Suprapubic skin (tissue), 4 donors: ENCODE results near the gene KHDC4.

Experiments
- EP300 ChIP-seq: sonication (generic); formaldehyde crosslinking; IDR thresholded peaks from one replicate; pipeline ENCODE4 v1.6.1; 2017; ENCODE audit warnings: antibody characterized with exemption
- POLR2A ChIP-seq, 2 donors: fragments of 450-650 bp; IDR thresholded peaks; one replicate each; pipeline ENCODE4 v1.6.1; 2017; ENCODE audit warnings: antibody characterized with exemption in 2 of 2, mild to moderate bottlenecking in 2 of 2, moderate library complexity in 2 of 2
- POLR2AphosphoS5 ChIP-seq, 3 donors: sonication (generic); formaldehyde crosslinking; IDR thresholded peaks; one replicate each; pipeline ENCODE4 v1.6.1; 2017; ENCODE audit warnings: antibody characterized with exemption in 3 of 3
- TF ChIP-seq, protein P1 (sequence below), 2 donors: fragments of 200-600 bp in 1 of 2; fragments of 450-650 bp in 1 of 2; sonication (generic) in 1 of 2; IDR thresholded peaks; one replicate each; pipeline ENCODE4 v1.5.1; 2016 to 2019; ENCODE audit warnings: antibody characterized with exemption in 2 of 2, mild to moderate bottlenecking in 1 of 2, moderate library complexity in 1 of 2

DNA sequence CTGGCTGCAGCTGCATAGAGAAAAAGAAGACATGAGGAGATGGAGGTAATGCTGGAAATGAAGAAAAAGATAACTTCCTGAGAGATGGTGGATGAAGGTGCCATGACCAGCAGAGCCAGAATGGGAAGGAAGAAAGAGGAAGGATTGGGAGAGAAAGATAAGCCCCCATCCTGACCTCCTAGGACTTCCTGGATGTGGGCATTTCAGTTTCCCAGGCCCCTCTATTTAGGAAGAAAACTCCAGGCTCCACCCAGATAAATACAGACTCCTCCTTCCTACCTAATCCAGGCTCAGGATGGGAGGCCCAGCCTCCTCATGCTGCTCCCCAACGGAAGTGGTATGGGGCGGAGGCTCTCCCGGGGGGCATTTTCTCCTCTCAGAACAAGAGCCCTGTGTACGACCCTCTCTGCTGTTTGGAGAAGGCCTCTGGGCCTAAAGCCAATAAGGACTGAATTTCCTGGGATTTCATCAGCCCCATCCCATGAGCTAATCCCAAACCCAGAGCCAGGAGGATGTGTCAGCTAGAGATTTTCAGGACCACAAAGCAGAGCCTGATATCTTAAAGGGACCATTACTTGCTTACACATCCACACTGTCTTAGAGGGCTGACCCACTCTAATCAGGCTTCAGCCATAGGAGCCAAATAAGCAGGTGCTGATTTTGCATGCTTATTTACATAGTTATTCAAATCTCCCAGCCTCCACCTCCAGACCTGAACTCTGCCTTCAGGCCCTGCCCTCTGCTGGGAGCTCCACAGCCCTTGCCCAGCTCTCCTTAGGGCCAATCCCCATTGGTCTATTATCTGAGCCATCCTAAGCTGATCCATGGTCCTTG, 49.2 kb upstream of the KHDC4 start:
- no peak for TF ChIP-seq EP300
- TF ChIP-seq, protein P1, sequence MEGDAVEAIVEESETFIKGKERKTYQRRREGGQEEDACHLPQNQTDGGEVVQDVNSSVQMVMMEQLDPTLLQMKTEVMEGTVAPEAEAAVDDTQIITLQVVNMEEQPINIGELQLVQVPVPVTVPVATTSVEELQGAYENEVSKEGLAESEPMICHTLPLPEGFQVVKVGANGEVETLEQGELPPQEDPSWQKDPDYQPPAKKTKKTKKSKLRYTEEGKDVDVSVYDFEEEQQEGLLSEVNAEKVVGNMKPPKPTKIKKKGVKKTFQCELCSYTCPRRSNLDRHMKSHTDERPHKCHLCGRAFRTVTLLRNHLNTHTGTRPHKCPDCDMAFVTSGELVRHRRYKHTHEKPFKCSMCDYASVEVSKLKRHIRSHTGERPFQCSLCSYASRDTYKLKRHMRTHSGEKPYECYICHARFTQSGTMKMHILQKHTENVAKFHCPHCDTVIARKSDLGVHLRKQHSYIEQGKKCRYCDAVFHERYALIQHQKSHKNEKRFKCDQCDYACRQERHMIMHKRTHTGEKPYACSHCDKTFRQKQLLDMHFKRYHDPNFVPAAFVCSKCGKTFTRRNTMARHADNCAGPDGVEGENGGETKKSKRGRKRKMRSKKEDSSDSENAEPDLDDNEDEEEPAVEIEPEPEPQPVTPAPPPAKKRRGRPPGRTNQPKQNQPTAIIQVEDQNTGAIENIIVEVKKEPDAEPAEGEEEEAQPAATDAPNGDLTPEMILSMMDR (IDR thresholded peaks at IDR 0.05): no peak
- no peak for TF ChIP-seq POLR2A (IDR thresholded peaks at IDR 0.05)
- no peak for TF ChIP-seq POLR2AphosphoS5 (IDR thresholded peaks at IDR 0.05)
